AG08396 (cell line): Measurements from ENCODE around the gene DOCK1.

Experiments
- DNase-seq: peaks from one replicate; pipeline ENCODE4 v3.0.0; 2012; ENCODE audit warnings: low spot score, mixed read lengths

The DOCK1 gene

DNA sequence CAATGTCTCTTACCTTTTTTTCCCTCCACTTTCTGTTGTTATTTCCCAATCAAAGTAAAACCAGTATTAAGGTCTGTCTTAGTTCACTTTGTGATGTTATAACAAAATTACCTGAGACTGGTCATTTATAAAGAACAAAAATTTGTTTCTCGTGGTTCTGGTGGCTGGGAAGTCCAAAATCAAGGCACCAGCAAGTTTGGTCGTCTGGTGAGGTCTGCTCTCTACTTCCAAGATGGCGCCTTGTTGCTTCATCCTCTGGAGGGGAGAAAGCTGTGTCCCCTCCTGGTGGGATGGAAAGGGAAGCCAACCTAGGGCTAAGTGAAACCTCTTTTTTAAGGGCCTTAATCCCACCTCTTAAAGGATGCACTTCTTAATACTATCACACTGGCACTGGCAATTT lies 313.4 kb downstream of the DOCK1 start:
- DNase-seq, result no peak

DNA sequence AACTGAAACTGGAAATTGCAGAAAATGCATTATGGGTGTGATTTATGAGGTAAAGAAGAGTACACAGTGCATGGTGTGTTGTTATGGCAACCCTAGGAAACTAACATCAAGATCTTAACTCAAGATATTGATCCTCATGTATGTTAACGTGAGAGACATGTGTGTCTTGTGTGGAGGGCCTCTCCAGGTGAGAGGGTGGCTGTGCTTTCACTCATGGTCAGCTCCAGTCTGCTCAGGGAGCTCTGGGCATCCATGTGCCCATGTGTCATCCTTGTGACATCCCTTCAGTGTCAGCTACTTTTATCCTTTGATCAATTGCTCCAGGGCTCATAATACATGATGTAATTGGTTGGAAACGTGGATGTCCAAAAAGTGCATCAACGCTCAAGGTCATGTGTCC lies 316.1 kb downstream of the DOCK1 start:
- no peak for DNase-seq

- DNase-seq, result no peak
Observed at GRCh38 chr10:127227027-127227426, 321.8 kb downstream of the DOCK1 start.

- DNase-seq, result no peak
Observed at GRCh38 chr10:127227663-127228062, 322.4 kb downstream of the DOCK1 start.

DNA sequence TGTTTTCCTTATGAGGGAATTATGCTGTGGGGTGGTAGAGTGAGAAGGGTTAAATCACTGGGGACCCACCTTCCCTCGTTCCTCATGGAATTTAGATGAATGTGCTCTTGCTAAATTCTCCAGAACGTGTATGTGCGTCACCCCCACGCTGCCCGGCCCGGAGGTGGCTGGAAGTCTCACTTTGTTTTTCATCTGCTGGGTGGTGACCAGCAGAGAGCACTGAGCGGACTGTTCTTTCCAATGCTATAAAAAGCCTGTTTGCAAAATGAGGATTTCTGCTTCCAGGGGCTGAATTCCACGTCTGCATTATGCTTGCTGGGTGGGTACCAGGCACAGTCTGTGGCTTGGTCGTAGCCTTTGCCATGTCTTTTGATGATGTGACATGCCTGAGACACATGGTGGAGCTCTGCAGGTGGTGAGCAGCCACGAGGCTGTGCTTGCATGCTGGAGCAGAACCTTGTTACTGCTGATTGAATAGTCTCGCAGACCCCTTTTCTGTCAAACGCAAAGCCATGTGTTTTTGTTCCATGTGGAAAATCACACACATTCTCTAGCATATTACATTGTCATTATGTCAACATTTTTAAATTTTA lies 323.1 kb downstream of the DOCK1 start:
- no peak for DNase-seq

- DNase-seq, result no peak
Observed at GRCh38 chr10:127234306-127234800, 329.1 kb downstream of the DOCK1 start.

DNA sequence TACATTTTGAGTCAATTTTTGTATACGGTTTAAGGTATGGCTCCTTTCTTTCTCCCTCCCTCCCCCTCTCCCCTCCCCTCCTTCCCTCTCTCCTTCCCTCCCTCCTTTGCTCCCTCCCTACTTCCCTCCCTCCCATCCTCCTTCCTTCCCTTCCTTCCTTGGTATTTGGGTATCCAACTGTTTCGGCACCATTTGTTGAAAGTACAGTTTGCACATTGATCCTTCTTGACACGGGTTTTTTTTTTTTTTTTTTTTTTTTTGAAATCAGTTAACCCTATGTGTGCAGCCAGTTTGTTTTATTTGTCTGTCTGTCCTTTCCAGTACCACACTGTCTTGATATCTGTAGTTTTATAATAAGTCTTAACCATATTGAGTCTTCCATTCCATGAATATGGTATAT lies 331.0 kb downstream of the DOCK1 start:
- DNase-seq, result no peak

DNA sequence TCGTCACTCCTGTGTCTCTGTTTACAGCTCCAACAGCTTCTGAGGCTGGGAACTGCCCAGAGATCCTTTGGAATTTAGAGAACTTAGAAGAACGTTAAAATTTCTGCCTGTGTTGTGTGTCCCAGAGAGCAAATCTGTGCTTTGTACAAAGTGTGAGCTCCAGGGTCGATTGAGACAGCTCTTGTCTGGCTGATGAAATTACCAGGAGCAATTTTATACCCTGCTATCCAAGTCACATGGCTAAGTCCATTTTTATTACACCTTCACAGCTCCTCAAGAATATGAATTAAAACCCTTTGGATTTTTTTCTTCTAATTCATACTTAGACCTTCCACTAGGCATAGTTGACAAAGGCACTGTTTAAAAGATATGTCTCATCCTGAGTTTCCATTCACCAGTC lies 337.7 kb downstream of the DOCK1 start:
- no peak for DNase-seq

DNA sequence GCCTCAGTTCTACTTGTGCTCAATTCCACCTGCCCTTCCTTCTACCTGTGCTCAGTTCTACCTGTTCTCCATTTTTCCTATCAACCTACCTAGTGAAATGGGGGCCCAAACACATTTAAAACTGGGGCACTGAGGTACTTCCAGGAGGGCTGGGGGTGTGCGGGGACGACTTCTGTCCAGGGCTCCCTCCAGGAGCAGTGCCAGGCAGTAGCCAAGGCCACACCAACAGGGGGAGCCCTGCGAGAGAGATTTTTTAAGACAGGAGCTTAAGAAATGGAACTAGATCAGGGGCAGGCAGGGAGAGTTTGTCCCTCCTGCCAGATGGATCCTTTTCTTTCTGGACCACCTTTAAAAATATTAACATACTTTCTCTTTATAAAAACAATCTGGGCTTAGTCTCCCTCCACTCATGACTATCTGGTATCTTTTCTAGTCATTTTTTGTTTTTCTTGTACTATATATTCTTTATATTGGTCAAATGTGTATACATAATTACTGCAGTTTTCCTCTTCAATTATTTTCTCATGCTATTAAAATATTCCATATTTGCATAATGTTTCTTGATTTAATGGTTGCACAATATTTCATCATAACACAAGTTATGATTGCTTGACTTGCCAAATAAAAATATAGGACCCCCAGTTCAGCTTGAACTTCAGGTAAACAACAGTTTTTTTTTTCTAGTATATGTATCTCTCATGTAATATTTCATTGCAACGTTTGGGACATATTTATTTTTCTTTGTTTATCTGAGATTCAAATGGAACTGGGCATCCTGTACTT lies 338.5 kb downstream of the DOCK1 start:
- peak; percentile 53 for DNase-seq

DNA sequence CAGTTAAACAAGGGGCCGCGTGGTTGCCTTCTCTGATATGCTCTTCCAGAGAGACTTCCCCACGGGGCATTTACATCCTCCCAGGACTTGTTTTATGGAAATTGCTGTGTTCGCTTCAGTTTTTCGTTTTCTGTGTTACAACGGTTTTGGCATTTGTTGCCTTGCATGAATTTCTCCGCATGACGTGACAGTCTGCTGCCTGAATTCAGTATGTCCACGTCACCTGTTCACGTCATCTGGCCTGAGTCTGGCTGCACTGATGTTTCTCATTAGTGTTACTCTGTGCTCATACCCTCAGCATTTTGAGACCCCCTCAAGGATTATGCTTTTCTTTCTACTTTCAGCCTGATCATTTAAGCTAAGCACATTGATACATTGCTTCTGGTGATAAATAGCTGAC lies 340.2 kb downstream of the DOCK1 start:
- no peak for DNase-seq

DNA sequence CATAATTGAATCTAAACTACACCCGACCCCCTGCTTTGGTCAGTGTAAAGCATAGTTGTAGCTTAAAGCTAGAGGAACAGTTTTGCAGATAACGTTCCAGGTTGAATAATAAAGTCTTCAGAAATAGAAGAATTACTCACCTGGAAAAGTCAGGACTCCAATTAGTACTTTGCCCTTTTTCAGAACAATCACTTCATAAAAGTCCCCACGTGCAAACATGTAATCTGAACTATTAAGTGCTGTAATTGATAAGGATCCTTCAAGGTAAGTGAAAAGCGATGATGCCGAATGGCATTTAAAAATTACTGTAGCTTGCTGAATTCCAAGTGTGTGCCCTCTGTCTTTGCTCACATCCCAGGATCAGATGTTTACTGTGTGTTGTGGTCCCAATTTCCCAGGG lies 344.8 kb downstream of the DOCK1 start:
- no peak for DNase-seq

- no peak for DNase-seq
Observed at GRCh38 chr10:127252818-127253217, 347.6 kb downstream of the DOCK1 start.

- DNase-seq, result no peak
Observed at GRCh38 chr10:127254276-127254675, 349.0 kb downstream of the DOCK1 start.

GRCh38 chr10:127257395-127257794 lies 352.2 kb downstream of the DOCK1 start:
- DNase-seq, result no peak

DNA sequence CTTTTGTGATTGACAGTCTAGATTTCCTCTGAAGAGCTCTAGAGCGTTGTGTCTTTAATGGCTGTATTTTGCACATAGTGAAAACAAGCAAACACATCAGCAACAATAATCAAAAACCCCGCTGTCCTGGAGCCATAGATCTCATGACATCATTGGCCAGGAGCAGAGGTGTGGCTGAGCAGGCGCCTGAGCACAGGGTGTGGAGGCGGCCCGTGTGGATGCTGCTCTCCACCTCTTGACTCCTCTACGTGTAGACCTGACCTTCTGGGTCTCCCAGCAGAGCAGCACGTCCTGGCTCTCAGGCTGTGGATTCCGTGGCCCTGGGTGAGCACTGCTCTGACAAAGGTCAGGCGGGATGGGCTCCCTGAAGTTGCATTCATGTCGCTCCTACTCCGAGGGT lies 354.1 kb downstream of the DOCK1 start:
- DNase-seq, result no peak

DNA sequence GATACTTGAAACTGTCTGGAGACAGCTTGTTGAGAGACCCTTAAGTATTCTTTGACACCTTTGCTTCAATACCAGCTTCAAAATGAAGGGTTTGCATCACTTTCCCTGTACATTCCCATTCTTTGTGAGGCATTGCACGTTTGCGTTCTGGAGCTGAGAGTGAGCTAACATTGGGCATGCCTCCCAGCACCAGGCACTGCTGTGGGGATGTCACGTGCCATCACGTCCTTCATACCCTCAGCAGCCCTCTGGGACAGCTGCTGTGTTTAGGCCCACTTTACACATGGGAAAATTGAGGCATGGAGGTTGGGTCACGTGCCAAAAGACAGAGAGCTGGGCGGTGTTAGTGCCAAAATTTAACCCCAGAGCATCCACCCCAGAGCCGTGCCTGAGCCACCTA lies 357.4 kb downstream of the DOCK1 start:
- no peak for DNase-seq

DNA sequence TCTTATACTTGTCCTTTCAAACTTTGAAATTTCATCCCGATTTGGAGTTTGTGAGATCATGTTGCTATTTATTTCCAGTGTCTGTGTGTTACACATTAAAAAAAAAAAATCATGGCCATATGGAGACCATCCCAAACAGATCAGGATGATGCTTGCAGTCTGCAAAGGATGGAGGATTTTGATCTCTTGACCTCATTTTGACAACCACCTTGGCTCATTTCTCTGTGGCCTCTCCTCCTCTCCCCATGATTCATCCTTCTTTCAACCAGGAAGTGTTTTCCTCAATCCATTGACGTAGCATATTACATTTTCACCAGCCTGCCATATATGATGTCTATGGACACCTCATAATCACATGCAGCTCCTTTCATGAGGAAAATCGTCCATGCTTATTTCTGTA lies 360.1 kb downstream of the DOCK1 start:
- no peak for DNase-seq

- DNase-seq, result no peak
Observed at GRCh38 chr10:127266431-127266830, 361.2 kb downstream of the DOCK1 start.

GRCh38 chr10:127267442-127267841 lies 362.2 kb downstream of the DOCK1 start:
- DNase-seq, result no peak

DNA sequence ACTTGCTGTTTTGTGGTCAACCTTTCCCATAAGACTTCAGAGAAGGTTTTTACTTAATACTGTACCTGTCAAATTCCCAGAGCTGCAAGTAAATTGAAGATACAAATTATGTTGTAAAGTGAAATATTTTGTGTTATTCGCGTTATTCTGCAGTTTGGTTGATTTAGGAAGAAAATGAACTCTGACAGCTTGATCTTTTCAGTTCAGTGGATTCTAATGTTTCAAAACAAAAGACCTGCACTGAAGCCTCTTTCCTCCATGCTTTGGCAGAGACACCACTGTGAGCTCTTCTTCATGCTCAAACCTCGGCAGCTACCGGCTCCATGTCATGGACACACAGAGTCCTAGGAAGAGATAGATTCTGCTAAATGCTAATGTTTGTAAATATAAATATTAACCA lies 366.8 kb downstream of the DOCK1 start:
- no peak for DNase-seq

DNA sequence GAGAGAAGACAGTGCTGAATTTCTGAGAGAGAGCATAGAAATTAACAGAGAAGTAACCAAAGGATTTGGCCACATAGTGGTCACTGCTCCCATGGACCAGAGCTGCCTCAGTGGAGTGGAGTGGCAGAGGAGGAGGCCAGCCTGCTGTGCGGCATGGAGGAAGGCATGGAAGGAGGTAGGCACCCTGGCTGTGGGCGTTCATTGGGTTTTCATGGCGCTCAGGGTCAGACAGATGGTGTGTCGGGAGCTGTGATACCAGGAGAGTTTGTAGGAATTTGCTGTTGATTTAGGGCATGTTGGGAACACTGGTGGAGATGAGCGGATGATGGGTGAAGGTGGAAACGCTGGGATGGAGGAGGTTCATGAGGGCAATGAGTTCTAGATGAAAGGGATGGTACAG lies 370.0 kb downstream of the DOCK1 start:
- DNase-seq, result no peak

GRCh38 chr10:127275793-127276450 lies 370.7 kb downstream of the DOCK1 start:
- no peak for DNase-seq

- DNase-seq, result no peak
Observed at GRCh38 chr10:127276794-127277462, 371.7 kb downstream of the DOCK1 start.
